Liver (tissue), 9 donors: ENCODE results near the gene FBN1. TPM values are rescaled to one million over a fixed set of nuclear protein-coding genes. Genes with fewer than 3 reads are reported as not detected.

Experiments used
- DNase-seq: peaks from one replicate; pipeline ENCODE4 v3.0.0-alpha.2; 2017; ENCODE audit warnings: low spot score
- H3K27ac ChIP-seq, 2 donors: one replicate each; pipeline ENCODE4 v1.7.0; 2013; ENCODE audit warnings: inconsistent platforms in 2 of 2, low read length in 2 of 2, control low read depth in 1 of 2, low read depth in 1 of 2, mild to moderate bottlenecking in 1 of 2
- H3K27me3 ChIP-seq, 4 donors: one replicate each; pipeline versions ENCODE4 v1.6.1 to v1.7.0; 2013; ENCODE audit warnings: low read length in 3 of 4, inconsistent platforms in 1 of 4, mild to moderate bottlenecking in 1 of 4, moderate library complexity in 1 of 4; ENCODE audit not compliant: control insufficient read depth in 4 of 4, insufficient read depth in 4 of 4
- H3K36me3 ChIP-seq, 4 donors: one replicate each; pipeline versions ENCODE4 v1.6.1 to v1.7.0; 2013; ENCODE audit warnings: low read length in 3 of 4, mild to moderate bottlenecking in 3 of 4, low read depth in 1 of 4, moderate library complexity in 1 of 4; ENCODE audit not compliant: control insufficient read depth in 4 of 4, insufficient read depth in 3 of 4
- H3K4me1 ChIP-seq, 4 donors: one replicate each; pipeline versions ENCODE4 v1.6.1 to v1.7.0; 2013; ENCODE audit warnings: low read length in 3 of 4, mild to moderate bottlenecking in 3 of 4, moderate library complexity in 1 of 4; ENCODE audit not compliant: control insufficient read depth in 4 of 4, insufficient read depth in 4 of 4
- H3K4me3 ChIP-seq, 3 donors: one replicate each; pipeline versions ENCODE4 v1.6.1 to v1.7.0; 2013; ENCODE audit warnings: low read length in 3 of 3, control low read depth in 1 of 3, low read depth in 1 of 3, mild to moderate bottlenecking in 1 of 3
- H3K9ac ChIP-seq, 2 donors: one replicate each; pipeline ENCODE4 v1.7.0; 2013; ENCODE audit warnings: low read length in 2 of 2, mild to moderate bottlenecking in 2 of 2, moderate library complexity in 2 of 2, control low read depth in 1 of 2, low read depth in 1 of 2
- H3K9me3 ChIP-seq, 4 donors: one replicate each; pipeline versions ENCODE4 v1.6.1 to v1.7.0; 2013; ENCODE audit warnings: low read length in 3 of 4; ENCODE audit not compliant: control insufficient read depth in 4 of 4
- EGR1 ChIP-seq, 2 donors: IDR thresholded peaks; 2 replicates each; pipeline ENCODE4 v1.6.1; 2016 to 2018; ENCODE audit warnings: antibody characterized with exemption in 2 of 2, low read depth in 2 of 2
- FOXA1 ChIP-seq: IDR thresholded peaks from 2 replicates; pipeline ENCODE4 v1.6.1; 2016; ENCODE audit warnings: antibody characterized with exemption
- FOXA2 ChIP-seq: IDR thresholded peaks from 2 replicates; pipeline ENCODE4 v1.6.1; 2016; ENCODE audit warnings: antibody characterized with exemption
- GABPA ChIP-seq, 2 donors: IDR thresholded peaks in 1 of 2; conservative IDR thresholded peaks in 1 of 2; 2 replicates each; pipeline ENCODE4 v1.6.1; 2016; ENCODE audit warnings: antibody characterized with exemption in 2 of 2, mild to moderate bottlenecking in 1 of 2, moderate library complexity in 1 of 2
- HNF4A ChIP-seq, 2 donors: conservative IDR thresholded peaks; 2 replicates each; pipeline ENCODE4 v1.6.1; 2016; ENCODE audit warnings: antibody characterized with exemption in 2 of 2, mild to moderate bottlenecking in 2 of 2
- HNF4G ChIP-seq: IDR thresholded peaks from 2 replicates; pipeline ENCODE4 v1.6.1; 2016; ENCODE audit warnings: antibody characterized with exemption
- JUND ChIP-seq, 2 donors: IDR thresholded peaks; 2 replicates each; pipeline ENCODE4 v1.6.1; 2016; ENCODE audit warnings: antibody characterized with exemption in 2 of 2
- NR2F2 ChIP-seq: IDR thresholded peaks from 2 replicates; pipeline ENCODE4 v1.6.1; 2016; ENCODE audit warnings: antibody characterized with exemption
- RAD21 ChIP-seq, 2 donors: IDR thresholded peaks; 2 replicates each; pipeline ENCODE4 v1.6.1; 2016; ENCODE audit warnings: antibody characterized with exemption in 2 of 2, mild to moderate bottlenecking in 2 of 2
- RXRA ChIP-seq, 2 donors: IDR thresholded peaks; 2 replicates each; pipeline ENCODE4 v1.6.1; 2017 to 2018; ENCODE audit warnings: antibody characterized with exemption in 2 of 2, mild to moderate bottlenecking in 1 of 2
- SP1 ChIP-seq: IDR thresholded peaks from 2 replicates; pipeline ENCODE4 v1.6.1; 2018; ENCODE audit warnings: antibody characterized with exemption, mild to moderate bottlenecking
- TAF1 ChIP-seq: conservative IDR thresholded peaks from 2 replicates; pipeline ENCODE4 v1.6.1; 2016; ENCODE audit warnings: antibody characterized with exemption, mild to moderate bottlenecking
- YY1 ChIP-seq: IDR thresholded peaks from 2 replicates; pipeline ENCODE4 v1.6.1; 2016; ENCODE audit warnings: antibody characterized with exemption, mild to moderate bottlenecking
- polyA plus RNA-seq, 2 donors: library from polyadenylated mRNA; stranded (reverse) in 1 of 2; unstranded in 1 of 2; fragments of 200-250 nt in 1 of 2; fragments of >200 nt in 1 of 2; fragmentation: Nextera tagmentation in 1 of 2; extraction: Ambion mirVana in 1 of 2; gene quantifications; one replicate each; pipeline versions ENCODE4 v1.2.1 to v1.2.3, GENCODE V29; 2013 to 2015
- total RNA-seq, 2 donors: library from RNA; depleted of rRNA; stranded (reverse); fragments of >200 nt; gene quantifications; one replicate each; pipeline ENCODE4 v1.2.3, GENCODE V29; 2014
- TF ChIP-seq, protein P1 (sequence below): fragments of 150-350 bp; IDR thresholded peaks from 2 replicates; pipeline ENCODE4 v1.5.1; 2017; ENCODE audit warnings: improper control_type of control experiment, low read depth, low read length; ENCODE audit not compliant: missing input control
- TF ChIP-seq, protein P2 (sequence below): IDR thresholded peaks from 2 replicates; pipeline ENCODE4 v1.6.1; 2016; ENCODE audit warnings: antibody characterized with exemption, mild to moderate bottlenecking
- TF ChIP-seq, protein P3 (sequence below): IDR thresholded peaks from 2 replicates; pipeline ENCODE4 v1.6.1; 2016; ENCODE audit warnings: antibody characterized with exemption
- TF ChIP-seq, protein P4 (sequence below): IDR thresholded peaks from 2 replicates; pipeline ENCODE4 v1.6.1; 2016; ENCODE audit warnings: antibody characterized with exemption
- TF ChIP-seq, protein P5 (sequence below): IDR thresholded peaks from 2 replicates; pipeline ENCODE4 v1.6.1; 2016; ENCODE audit warnings: antibody characterized with exemption
- donor health status: healthy.
- donor health status: healthy.
- donor health status: healthy.
- donor health status: healthy.
- donor health status: healthy.

Gene FBN1
- total and polyA plus RNA-seq, 4 donors: 1.3 to 20.1 (median 12.4) TPM

DNA sequence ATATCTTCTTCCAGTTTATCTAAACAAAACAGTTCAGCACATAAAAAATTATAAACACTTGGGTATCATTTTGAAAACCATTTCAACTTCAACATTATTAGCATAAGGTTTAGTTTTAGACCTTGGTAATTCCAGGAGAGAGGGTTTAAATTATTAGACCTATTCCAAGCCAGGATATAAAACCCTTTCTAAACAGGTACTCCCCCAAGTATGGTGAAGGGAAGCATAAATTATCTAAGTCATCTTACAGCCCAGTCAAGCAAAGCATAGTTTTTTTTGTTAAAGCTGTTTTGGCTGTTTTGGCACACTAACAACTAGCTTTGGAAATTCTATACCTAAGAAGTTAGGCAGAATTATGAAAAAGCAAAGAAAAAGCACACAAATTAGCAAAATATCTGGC, 87.3 kb downstream of the FBN1 start:
- Histone ChIP-seq H3K9me3 (no peaks in the 10 kb centered on the region), H3K27me3 (no peaks in the 10 kb centered on the region), H3K4me3 (no peak overlapping the region), H3K27ac (no peak overlapping the region), H3K9ac (no peak overlapping the region), H3K4me1 (no peaks in the 10 kb centered on the region), H3K36me3 (no peaks in the 10 kb centered on the region)
- no peak for DNase-seq
- TF ChIP-seq, protein P1, sequence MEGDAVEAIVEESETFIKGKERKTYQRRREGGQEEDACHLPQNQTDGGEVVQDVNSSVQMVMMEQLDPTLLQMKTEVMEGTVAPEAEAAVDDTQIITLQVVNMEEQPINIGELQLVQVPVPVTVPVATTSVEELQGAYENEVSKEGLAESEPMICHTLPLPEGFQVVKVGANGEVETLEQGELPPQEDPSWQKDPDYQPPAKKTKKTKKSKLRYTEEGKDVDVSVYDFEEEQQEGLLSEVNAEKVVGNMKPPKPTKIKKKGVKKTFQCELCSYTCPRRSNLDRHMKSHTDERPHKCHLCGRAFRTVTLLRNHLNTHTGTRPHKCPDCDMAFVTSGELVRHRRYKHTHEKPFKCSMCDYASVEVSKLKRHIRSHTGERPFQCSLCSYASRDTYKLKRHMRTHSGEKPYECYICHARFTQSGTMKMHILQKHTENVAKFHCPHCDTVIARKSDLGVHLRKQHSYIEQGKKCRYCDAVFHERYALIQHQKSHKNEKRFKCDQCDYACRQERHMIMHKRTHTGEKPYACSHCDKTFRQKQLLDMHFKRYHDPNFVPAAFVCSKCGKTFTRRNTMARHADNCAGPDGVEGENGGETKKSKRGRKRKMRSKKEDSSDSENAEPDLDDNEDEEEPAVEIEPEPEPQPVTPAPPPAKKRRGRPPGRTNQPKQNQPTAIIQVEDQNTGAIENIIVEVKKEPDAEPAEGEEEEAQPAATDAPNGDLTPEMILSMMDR: no peak
- TF ChIP-seq HNF4A (conservative IDR thresholded peaks at IDR 0.05): no peak
- TF ChIP-seq, protein P2, sequence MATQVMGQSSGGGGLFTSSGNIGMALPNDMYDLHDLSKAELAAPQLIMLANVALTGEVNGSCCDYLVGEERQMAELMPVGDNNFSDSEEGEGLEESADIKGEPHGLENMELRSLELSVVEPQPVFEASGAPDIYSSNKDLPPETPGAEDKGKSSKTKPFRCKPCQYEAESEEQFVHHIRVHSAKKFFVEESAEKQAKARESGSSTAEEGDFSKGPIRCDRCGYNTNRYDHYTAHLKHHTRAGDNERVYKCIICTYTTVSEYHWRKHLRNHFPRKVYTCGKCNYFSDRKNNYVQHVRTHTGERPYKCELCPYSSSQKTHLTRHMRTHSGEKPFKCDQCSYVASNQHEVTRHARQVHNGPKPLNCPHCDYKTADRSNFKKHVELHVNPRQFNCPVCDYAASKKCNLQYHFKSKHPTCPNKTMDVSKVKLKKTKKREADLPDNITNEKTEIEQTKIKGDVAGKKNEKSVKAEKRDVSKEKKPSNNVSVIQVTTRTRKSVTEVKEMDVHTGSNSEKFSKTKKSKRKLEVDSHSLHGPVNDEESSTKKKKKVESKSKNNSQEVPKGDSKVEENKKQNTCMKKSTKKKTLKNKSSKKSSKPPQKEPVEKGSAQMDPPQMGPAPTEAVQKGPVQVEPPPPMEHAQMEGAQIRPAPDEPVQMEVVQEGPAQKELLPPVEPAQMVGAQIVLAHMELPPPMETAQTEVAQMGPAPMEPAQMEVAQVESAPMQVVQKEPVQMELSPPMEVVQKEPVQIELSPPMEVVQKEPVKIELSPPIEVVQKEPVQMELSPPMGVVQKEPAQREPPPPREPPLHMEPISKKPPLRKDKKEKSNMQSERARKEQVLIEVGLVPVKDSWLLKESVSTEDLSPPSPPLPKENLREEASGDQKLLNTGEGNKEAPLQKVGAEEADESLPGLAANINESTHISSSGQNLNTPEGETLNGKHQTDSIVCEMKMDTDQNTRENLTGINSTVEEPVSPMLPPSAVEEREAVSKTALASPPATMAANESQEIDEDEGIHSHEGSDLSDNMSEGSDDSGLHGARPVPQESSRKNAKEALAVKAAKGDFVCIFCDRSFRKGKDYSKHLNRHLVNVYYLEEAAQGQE: no peak
- TF ChIP-seq RAD21 (IDR thresholded peaks at IDR 0.05): no peak
- TF ChIP-seq FOXA2: no peak
- no peak for TF ChIP-seq GABPA (IDR thresholded peaks at IDR 0.05 in 1 of 2, conservative IDR thresholded peaks at IDR 0.05 in 1 of 2)
- TF ChIP-seq, protein P3, sequence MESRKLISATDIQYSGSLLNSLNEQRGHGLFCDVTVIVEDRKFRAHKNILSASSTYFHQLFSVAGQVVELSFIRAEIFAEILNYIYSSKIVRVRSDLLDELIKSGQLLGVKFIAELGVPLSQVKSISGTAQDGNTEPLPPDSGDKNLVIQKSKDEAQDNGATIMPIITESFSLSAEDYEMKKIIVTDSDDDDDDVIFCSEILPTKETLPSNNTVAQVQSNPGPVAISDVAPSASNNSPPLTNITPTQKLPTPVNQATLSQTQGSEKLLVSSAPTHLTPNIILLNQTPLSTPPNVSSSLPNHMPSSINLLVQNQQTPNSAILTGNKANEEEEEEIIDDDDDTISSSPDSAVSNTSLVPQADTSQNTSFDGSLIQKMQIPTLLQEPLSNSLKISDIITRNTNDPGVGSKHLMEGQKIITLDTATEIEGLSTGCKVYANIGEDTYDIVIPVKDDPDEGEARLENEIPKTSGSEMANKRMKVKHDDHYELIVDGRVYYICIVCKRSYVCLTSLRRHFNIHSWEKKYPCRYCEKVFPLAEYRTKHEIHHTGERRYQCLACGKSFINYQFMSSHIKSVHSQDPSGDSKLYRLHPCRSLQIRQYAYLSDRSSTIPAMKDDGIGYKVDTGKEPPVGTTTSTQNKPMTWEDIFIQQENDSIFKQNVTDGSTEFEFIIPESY: no peak
- no peak for TF ChIP-seq EGR1 (IDR thresholded peaks at IDR 0.05; ENCODE audit: low read depth in 2 of 2)
- no peak for TF ChIP-seq SP1
- TF ChIP-seq, protein P4, sequence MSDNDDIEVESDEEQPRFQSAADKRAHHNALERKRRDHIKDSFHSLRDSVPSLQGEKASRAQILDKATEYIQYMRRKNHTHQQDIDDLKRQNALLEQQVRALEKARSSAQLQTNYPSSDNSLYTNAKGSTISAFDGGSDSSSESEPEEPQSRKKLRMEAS: no peak
- TF ChIP-seq, protein P5, sequence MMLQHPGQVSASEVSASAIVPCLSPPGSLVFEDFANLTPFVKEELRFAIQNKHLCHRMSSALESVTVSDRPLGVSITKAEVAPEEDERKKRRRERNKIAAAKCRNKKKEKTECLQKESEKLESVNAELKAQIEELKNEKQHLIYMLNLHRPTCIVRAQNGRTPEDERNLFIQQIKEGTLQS: no peak
- TF ChIP-seq NR2F2: no peak
- TF ChIP-seq TAF1: no peak
- TF ChIP-seq HNF4G: no peak
- no peak for TF ChIP-seq JUND (IDR thresholded peaks at IDR 0.05)
- TF ChIP-seq FOXA1: no peak
- TF ChIP-seq RXRA (IDR thresholded peaks at IDR 0.05): no peak
- no peak for TF ChIP-seq YY1
